Loucy (cell line): Measurements from ENCODE around the gene SPINT1.
A peak's percentile ranks its signal among the peaks of the same experiment; 100 is the strongest.

Experiments
- H2AFZ ChIP-seq: fragments of 200-600 bp; sonication (generic); 2 replicates; pipeline ENCODE4 v1.6.0; 2016; ENCODE audit warnings: antibody characterized with exemption, mild to moderate bottlenecking, low read length, moderate library complexity
- H3F3A ChIP-seq: fragments of 200-600 bp; 2 replicates; pipeline ENCODE4 v1.6.0; 2016; ENCODE audit warnings: antibody characterized with exemption, low read depth, mild to moderate bottlenecking
- H3K27me3 ChIP-seq: fragments of 200-600 bp; sonication (generic); 2 replicates; pipeline ENCODE4 v1.6.1; 2014; ENCODE audit warnings: low read length, mild to moderate bottlenecking; ENCODE audit not compliant: insufficient read depth, poor library complexity, severe bottlenecking
- H3K36me3 ChIP-seq: fragments of 200-600 bp; sonication (generic); 2 replicates; pipeline ENCODE4 v1.6.1; 2016; ENCODE audit warnings: low read length; ENCODE audit not compliant: insufficient read depth
- H3K4me1 ChIP-seq: fragments of 200-600 bp; sonication (generic); 2 replicates; pipeline ENCODE4 v1.5.1; 2014; ENCODE audit warnings: low read length, mild to moderate bottlenecking; ENCODE audit not compliant: insufficient read depth, poor library complexity, severe bottlenecking
- H3K4me2 ChIP-seq: fragments of 200-600 bp; sonication (generic); 2 replicates; pipeline ENCODE4 v1.6.0; 2014; ENCODE audit warnings: antibody characterized with exemption, low read length, low read depth, mild to moderate bottlenecking; ENCODE audit not compliant: poor library complexity, severe bottlenecking
- H3K4me3 ChIP-seq: fragments of 200-600 bp; sonication (generic); 2 replicates; pipeline ENCODE4 v1.5.1; 2014; ENCODE audit warnings: low read length, mild to moderate bottlenecking, mixed read lengths; ENCODE audit not compliant: poor library complexity, severe bottlenecking
- H3K79me2 ChIP-seq: fragments of 200-600 bp; sonication (generic); 2 replicates; pipeline ENCODE4 v1.6.1; 2014; ENCODE audit warnings: low read length; ENCODE audit not compliant: insufficient read depth
- H3K9ac ChIP-seq: fragments of 200-600 bp; sonication (generic); 2 replicates; pipeline ENCODE4 v1.6.0; 2014; ENCODE audit warnings: mild to moderate bottlenecking, low read depth, low read length, moderate library complexity; ENCODE audit not compliant: poor library complexity, severe bottlenecking
- H3K9me2 ChIP-seq: fragments of 200-600 bp; sonication (generic); replicated peaks from 2 replicates; pipeline ENCODE4 v1.6.1; 2016; ENCODE audit warnings: low read depth, low read length, mixed read lengths
- H3K9me3 ChIP-seq: fragments of 200-600 bp; sonication (generic); 2 replicates; pipeline ENCODE4 v1.6.1; 2014; ENCODE audit warnings: mild to moderate bottlenecking, antibody characterized with exemption, low read length, low read depth; ENCODE audit not compliant: insufficient read depth
- H4K20me1 ChIP-seq: fragments of 200-600 bp; sonication (generic); 2 replicates; pipeline ENCODE4 v1.6.0; 2014; ENCODE audit warnings: antibody characterized with exemption, low read length, mild to moderate bottlenecking; ENCODE audit not compliant: insufficient read depth, poor library complexity, severe bottlenecking
- EZH2phosphoT487 ChIP-seq: fragments of 200-600 bp; IDR thresholded peaks from 2 replicates; pipeline ENCODE4 v1.6.1; 2018; ENCODE audit warnings: antibody characterized with exemption, mild to moderate bottlenecking, moderate library complexity, borderline replicate concordance
- TF ChIP-seq, protein P1 (sequence below): fragments of 200-600 bp; sonication (generic); conservative IDR thresholded peaks from 2 replicates; pipeline ENCODE4 v1.5.1; 2014; ENCODE audit warnings: mild to moderate bottlenecking, antibody characterized with exemption, low read length

Gene SPINT1

DNA sequence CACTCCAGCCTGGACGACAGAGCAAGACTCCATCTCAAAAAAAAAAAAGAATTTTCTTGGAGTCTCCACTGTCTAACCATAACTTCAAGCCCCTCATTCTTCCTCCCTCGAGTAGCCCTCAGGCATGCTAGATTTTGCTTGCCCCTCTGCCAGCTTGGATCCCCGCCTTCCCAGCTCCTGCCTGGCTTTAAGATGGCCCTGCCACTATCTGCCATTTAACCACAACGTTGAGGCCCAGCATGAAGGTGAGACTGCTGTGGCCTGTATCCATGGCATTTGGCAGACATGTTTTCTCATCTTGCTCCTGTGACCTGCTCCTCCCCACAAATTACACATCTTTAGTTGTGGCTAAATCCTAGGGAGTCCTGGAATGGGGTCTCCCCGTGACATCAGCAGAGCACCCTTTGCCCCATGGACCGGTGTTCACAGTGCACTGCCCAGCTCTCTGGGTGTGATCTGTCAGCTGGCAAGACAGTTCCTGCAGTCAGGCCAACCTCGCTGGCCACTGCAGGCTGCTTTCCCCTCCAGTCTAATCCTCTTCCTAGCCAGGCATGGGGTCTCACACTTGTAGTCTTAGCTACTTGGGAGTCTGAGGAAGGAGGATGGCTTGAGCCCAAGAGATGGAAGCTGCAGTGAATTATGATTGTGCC is 60.8 kb downstream of the SPINT1 start:
- H3K4me2 ChIP-seq = no peak overlapping the region
- peaks cover 29% of the 10 kb centered on the region; the same call in 1 of the 2 replicates for H3K36me3 ChIP-seq
- H2AFZ ChIP-seq = no peak overlapping the region
- H3F3A ChIP-seq = no peaks in the 10 kb centered on the region; the same call in 1 of the 2 replicates
- H3K27me3 ChIP-seq = no peaks in the 10 kb centered on the region
- H3K4me3 ChIP-seq = no peak overlapping the region
- no peaks in the 10 kb centered on the region for H3K9me3 ChIP-seq
- H3K79me2 ChIP-seq = peaks cover 33% of the 10 kb centered on the region
- no peaks in the 10 kb centered on the region for H3K9me2 ChIP-seq
- H3K4me1 ChIP-seq = peaks cover 29% of the 10 kb centered on the region
- no peak for TF ChIP-seq EZH2phosphoT487
- TF ChIP-seq, protein P1, sequence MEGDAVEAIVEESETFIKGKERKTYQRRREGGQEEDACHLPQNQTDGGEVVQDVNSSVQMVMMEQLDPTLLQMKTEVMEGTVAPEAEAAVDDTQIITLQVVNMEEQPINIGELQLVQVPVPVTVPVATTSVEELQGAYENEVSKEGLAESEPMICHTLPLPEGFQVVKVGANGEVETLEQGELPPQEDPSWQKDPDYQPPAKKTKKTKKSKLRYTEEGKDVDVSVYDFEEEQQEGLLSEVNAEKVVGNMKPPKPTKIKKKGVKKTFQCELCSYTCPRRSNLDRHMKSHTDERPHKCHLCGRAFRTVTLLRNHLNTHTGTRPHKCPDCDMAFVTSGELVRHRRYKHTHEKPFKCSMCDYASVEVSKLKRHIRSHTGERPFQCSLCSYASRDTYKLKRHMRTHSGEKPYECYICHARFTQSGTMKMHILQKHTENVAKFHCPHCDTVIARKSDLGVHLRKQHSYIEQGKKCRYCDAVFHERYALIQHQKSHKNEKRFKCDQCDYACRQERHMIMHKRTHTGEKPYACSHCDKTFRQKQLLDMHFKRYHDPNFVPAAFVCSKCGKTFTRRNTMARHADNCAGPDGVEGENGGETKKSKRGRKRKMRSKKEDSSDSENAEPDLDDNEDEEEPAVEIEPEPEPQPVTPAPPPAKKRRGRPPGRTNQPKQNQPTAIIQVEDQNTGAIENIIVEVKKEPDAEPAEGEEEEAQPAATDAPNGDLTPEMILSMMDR = no peak
- H4K20me1 ChIP-seq = peaks cover 34% of the 10 kb centered on the region
- no peak overlapping the region for H3K9ac ChIP-seq

DNA sequence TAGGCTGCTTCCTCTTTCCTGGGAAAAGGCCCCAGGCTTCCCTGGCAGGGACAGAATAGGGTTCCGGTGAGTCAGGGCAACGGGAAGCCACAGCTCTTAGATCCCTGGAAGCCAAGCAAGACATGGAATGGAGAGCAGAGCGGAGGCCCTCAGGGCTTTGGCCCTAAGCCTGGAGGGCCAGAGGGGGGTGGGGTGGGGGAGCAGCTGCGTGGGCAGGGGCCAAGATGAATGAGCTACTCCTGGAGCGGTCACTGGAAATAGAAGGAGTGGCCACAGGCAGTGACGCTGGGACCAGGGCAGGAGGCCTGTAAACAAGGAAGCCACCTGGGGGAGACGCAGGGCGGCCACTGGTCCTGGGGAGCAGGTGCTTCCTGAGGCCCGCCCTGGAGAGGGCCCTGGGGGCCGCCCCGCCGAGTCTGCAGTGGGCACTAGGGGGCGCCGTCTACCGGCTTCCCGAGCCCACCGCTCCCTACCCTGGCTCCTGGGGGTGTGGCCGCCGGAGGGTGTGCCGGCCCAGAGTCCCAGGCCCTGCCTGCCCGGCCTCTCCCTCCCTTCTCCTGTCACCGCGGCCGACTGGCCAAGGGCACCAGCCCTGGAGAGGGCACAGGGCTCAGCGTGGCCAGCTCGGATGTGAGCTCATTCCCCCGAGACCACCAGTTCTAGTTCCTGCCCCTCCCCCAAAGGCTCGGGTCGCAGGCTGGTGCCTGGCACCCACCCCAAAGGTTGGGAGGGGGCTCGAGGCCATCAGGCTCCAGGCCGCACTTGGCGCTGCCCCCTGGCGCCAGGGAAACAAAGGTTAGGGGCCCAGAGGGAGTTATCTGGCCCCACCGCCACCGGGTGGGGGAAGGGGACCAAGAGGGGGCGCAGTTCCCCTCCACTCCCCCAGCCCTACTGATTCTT is 62.5 kb downstream of the SPINT1 start:
- H4K20me1 ChIP-seq = peaks cover 19% of the 10 kb centered on the region
- H3K4me1 ChIP-seq = peaks cover 31% of the 10 kb centered on the region
- peak overlapping the region; percentile 52; the same call in 1 of the 2 replicates for H2AFZ ChIP-seq
- TF ChIP-seq, protein P1 = peak; percentile 67
- no peak for TF ChIP-seq EZH2phosphoT487
- H3K4me2 ChIP-seq = peak overlapping the region; percentile 68
- H3K9me3 ChIP-seq = no peaks in the 10 kb centered on the region
- peak overlapping the region; percentile 77 for H3K4me3 ChIP-seq
- no peaks in the 10 kb centered on the region for H3K9me2 ChIP-seq
- peaks cover 17% of the 10 kb centered on the region; the same call in 1 of the 2 replicates for H3K79me2 ChIP-seq
- no peaks in the 10 kb centered on the region; the same call in 1 of the 2 replicates for H3F3A ChIP-seq
- H3K9ac ChIP-seq = peak overlapping the region; percentile 83
- H3K36me3 ChIP-seq = peaks cover 15% of the 10 kb centered on the region; the same call in 1 of the 2 replicates
- no peaks in the 10 kb centered on the region for H3K27me3 ChIP-seq

DNA sequence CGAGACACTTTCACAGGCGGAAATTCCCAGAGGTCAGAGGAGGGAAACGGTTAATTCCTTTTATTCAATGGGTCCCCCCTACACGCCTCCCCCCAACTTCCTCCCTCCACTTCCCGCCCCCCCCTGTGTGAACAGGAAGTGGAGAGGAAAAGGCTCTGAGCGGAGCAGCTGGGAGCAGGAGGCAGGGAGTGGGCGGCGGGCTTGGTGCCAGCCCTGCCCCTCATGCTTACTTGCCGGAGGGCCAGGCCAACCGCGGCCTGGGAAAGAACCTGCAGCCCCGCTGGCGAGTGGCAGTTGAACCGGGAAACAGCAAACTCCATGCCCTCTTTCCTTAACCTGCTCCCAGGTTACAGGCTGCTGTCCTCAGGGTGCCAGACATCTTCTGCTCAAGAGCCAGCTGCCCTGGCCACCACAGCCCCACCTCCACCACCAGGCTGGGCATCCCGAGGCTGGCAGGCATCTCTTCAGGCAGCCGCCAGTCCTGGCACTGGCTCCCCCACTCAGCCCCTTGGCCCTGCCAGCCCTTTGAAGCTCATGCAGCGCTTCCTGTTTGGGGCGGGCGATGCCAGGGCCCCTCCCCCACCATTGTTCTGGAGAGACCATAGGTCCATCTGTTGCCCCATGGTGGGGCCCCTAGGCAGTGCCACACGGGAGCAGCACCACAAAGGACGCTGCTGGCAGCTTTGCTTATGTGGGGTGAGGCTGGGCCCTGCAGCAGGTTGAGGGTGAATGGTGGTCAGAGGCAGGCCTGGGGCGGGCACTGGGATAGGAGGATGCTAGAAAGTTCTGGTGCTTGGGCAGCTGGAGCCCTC is 63.3 kb downstream of the SPINT1 start:
- H3K36me3 ChIP-seq = peaks cover 15% of the 10 kb centered on the region; the same call in 1 of the 2 replicates
- H3K9me2 ChIP-seq = no peaks in the 10 kb centered on the region
- H3K79me2 ChIP-seq = peaks cover 12% of the 10 kb centered on the region; the same call in 1 of the 2 replicates
- H3K4me3 ChIP-seq = peak overlapping the region; percentile 77
- H3K9me3 ChIP-seq = no peaks in the 10 kb centered on the region
- peak overlapping the region; percentile 52 for H2AFZ ChIP-seq
- H4K20me1 ChIP-seq = peaks cover 19% of the 10 kb centered on the region
- H3K9ac ChIP-seq = peak overlapping the region; percentile 83
- H3K4me2 ChIP-seq = peak overlapping the region; percentile 68
- no peaks in the 10 kb centered on the region; the same call in 1 of the 2 replicates for H3F3A ChIP-seq
- H3K27me3 ChIP-seq = no peaks in the 10 kb centered on the region
- H3K4me1 ChIP-seq = peaks cover 35% of the 10 kb centered on the region
- TF ChIP-seq EZH2phosphoT487 = no peak
- TF ChIP-seq, protein P1 = 0 out of 2 replicates have a peak, but pooled peaks have one; percentile 11
